H9 (cell line): ENCODE measurements around the gene GP2. TPM values are rescaled to one million over a fixed set of nuclear protein-coding genes. Genes with fewer than 3 reads are reported as not detected.

ENCODE experiments used
- DNase-seq: peaks from one replicate; pipeline ENCODE4 v3.0.0-alpha.2; 2017
- H2AFZ ChIP-seq: one replicate; pipeline ENCODE4 v1.6.1; 2013; ENCODE audit warnings: mild to moderate bottlenecking, low read length, control low read depth, moderate library complexity
- H2AK5ac ChIP-seq: 2 replicates; pipeline ENCODE4 v1.6.1; 2013; ENCODE audit warnings: low read length, control low read depth, mixed read lengths; ENCODE audit not compliant: insufficient read length
- H2BK120ac ChIP-seq: one replicate; pipeline ENCODE4 v1.6.1; 2013; ENCODE audit warnings: low read depth, mild to moderate bottlenecking, low read length, control low read depth, inconsistent platforms; ENCODE audit not compliant: poor library complexity, severe bottlenecking
- H2BK12ac ChIP-seq: 2 replicates; pipeline ENCODE4 v1.6.1; 2013; ENCODE audit warnings: low read length, control low read depth, mixed read lengths, low read depth; ENCODE audit not compliant: insufficient read length
- H2BK15ac ChIP-seq: 2 replicates; pipeline ENCODE4 v1.6.1; 2013; ENCODE audit warnings: low read depth, low read length, control low read depth
- H2BK20ac ChIP-seq: one replicate; pipeline ENCODE4 v1.6.1; 2013; ENCODE audit warnings: low read depth, mild to moderate bottlenecking, low read length, control low read depth, inconsistent platforms; ENCODE audit not compliant: poor library complexity, severe bottlenecking
- H2BK5ac ChIP-seq: 2 replicates; pipeline ENCODE4 v1.6.1; 2013; ENCODE audit warnings: low read length, control low read depth, mixed read lengths; ENCODE audit not compliant: insufficient read length
- H3K14ac ChIP-seq: 2 replicates; pipeline ENCODE4 v1.6.1; 2013; ENCODE audit warnings: low read length, control low read depth; ENCODE audit not compliant: insufficient read depth
- H3K18ac ChIP-seq: 2 replicates; pipeline ENCODE4 v1.6.1; 2013; ENCODE audit warnings: low read depth, mild to moderate bottlenecking, mixed read lengths, low read length, control low read depth; ENCODE audit not compliant: insufficient read length
- H3K23ac ChIP-seq: 2 replicates; pipeline ENCODE4 v1.6.1; 2013; ENCODE audit warnings: low read length, control low read depth, mixed read lengths, low read depth; ENCODE audit not compliant: insufficient read length
- H3K23me2 ChIP-seq: 2 replicates; pipeline ENCODE4 v1.6.1; 2013; ENCODE audit warnings: low read depth, mild to moderate bottlenecking, mixed read lengths, low read length, control low read depth; ENCODE audit not compliant: insufficient read length, poor library complexity, severe bottlenecking
- H3K27ac ChIP-seq: 2 replicates; pipeline ENCODE4 v1.5.1; 2013; ENCODE audit warnings: low read length, control low read depth, mixed read lengths, low read depth; ENCODE audit not compliant: insufficient read length
- H3K27me3 ChIP-seq: 2 replicates; pipeline ENCODE4 v1.6.1; 2013; ENCODE audit warnings: low read length, control low read depth, inconsistent platforms; ENCODE audit not compliant: insufficient read depth
- H3K4ac ChIP-seq: 2 replicates; pipeline ENCODE4 v1.6.1; 2013; ENCODE audit warnings: low read depth, mild to moderate bottlenecking, control low read depth, inconsistent platforms, low read length, moderate library complexity
- H3K4me1 ChIP-seq: 2 replicates; pipeline ENCODE4 v1.6.1; 2013; ENCODE audit warnings: low read length, control low read depth, inconsistent platforms; ENCODE audit not compliant: insufficient read depth
- H3K4me2 ChIP-seq: 2 replicates; pipeline ENCODE4 v1.6.1; 2013; ENCODE audit warnings: low read length, control low read depth, mixed read lengths; ENCODE audit not compliant: insufficient read length, insufficient read depth
- H3K56ac ChIP-seq: 2 replicates; pipeline ENCODE4 v1.6.1; 2013; ENCODE audit warnings: low read depth, mild to moderate bottlenecking, mixed read lengths, low read length, control low read depth; ENCODE audit not compliant: insufficient read length
- H3K79me1 ChIP-seq: 2 replicates; pipeline ENCODE4 v1.6.1; 2013; ENCODE audit warnings: low read depth, mild to moderate bottlenecking, moderate library complexity, low read length, control low read depth, inconsistent platforms; ENCODE audit not compliant: insufficient read depth, poor library complexity, severe bottlenecking
- H3K79me2 ChIP-seq: 2 replicates; pipeline ENCODE4 v1.6.1; 2013; ENCODE audit warnings: low read length, control low read depth, inconsistent platforms; ENCODE audit not compliant: insufficient read depth
- H3K9ac ChIP-seq: 2 replicates; pipeline ENCODE4 v1.6.1; 2013; ENCODE audit warnings: low read length, control low read depth, mixed read lengths; ENCODE audit not compliant: insufficient read length; ENCODE audit errors: extremely low read depth
- H3K9me3 ChIP-seq: one replicate; pipeline ENCODE4 v1.6.1; 2013; ENCODE audit warnings: low read depth, low read length, inconsistent platforms; ENCODE audit not compliant: control insufficient read depth
- H3T11ph ChIP-seq: one replicate; pipeline ENCODE4 v1.6.1; 2013; ENCODE audit warnings: mild to moderate bottlenecking, low read length, control low read depth, inconsistent platforms
- H4K20me1 ChIP-seq: one replicate; pipeline ENCODE4 v1.6.1; 2013; ENCODE audit not compliant: control insufficient read depth, insufficient read length, insufficient read depth
- H4K5ac ChIP-seq: 2 replicates; pipeline ENCODE4 v1.6.1; 2013; ENCODE audit warnings: low read depth, mild to moderate bottlenecking, mixed read lengths, low read length, control low read depth; ENCODE audit not compliant: insufficient read length
- H4K8ac ChIP-seq: replicated peaks from 2 replicates; pipeline ENCODE4 v1.6.1; 2013; ENCODE audit warnings: low read length, control low read depth, mixed read lengths, low read depth; ENCODE audit not compliant: insufficient read length
- H4K91ac ChIP-seq: 2 replicates; pipeline ENCODE4 v1.6.1; 2013; ENCODE audit warnings: low read depth, mild to moderate bottlenecking, moderate library complexity, mixed read lengths, low read length, control low read depth; ENCODE audit not compliant: insufficient read length
- H3K27ac Mint-ChIP-seq, 3 experiments: 2 replicates in 2 of 3; 3 replicates in 1 of 3; pipeline ENCODE4 v1.8.0; 2020 to 2021; ENCODE audit warnings: mixed read lengths in 3 of 3, mild to moderate bottlenecking in 1 of 3, moderate library complexity in 1 of 3
- H3K27me3 Mint-ChIP-seq: 2 replicates; pipeline ENCODE4 v1.8.0; 2021; ENCODE audit warnings: low read depth, mild to moderate bottlenecking, moderate library complexity, mixed read lengths
- H3K36me3 Mint-ChIP-seq, 3 experiments: 2 replicates in 2 of 3; 3 replicates in 1 of 3; pipeline ENCODE4 v1.8.0; 2020 to 2021; ENCODE audit warnings: low read depth in 3 of 3, mixed read lengths in 3 of 3; ENCODE audit not compliant: insufficient read depth in 1 of 3
- H3K4me1 Mint-ChIP-seq, 2 experiments: 2 replicates each; pipeline ENCODE4 v1.8.0; 2020; ENCODE audit warnings: mixed read lengths in 2 of 2
- H3K4me3 Mint-ChIP-seq, 2 experiments: 2 replicates in 1 of 2; 3 replicates in 1 of 2; pipeline ENCODE4 v1.8.0; 2020 to 2021; ENCODE audit warnings: mild to moderate bottlenecking in 2 of 2, mixed read lengths in 2 of 2, moderate library complexity in 1 of 2
- H3K9me3 Mint-ChIP-seq, 2 experiments: 2 replicates in 1 of 2; 3 replicates in 1 of 2; pipeline ENCODE4 v1.8.0; 2020; ENCODE audit warnings: mild to moderate bottlenecking in 2 of 2, mixed read lengths in 2 of 2, moderate library complexity in 1 of 2
- WGBS: extraction: QIAGEN DNeasy Blood & Tissue Kit; methylation state at CpG from one replicate; pipeline ENCODE4 v1.1.7; 2013; ENCODE audit warnings: missing lambda C conversion rate, low lambda C conversion rate, mixed read lengths; ENCODE audit not compliant: insufficient read length; ENCODE audit errors: extremely low coverage; 5-methylcytosine and 5-hydroxymethylcytosine counted together
- total RNA-seq: library from RNA; stranded (reverse); gene quantifications from 2 replicates; pipeline ENCODE4 v1.2.1, GENCODE V29; 2021
- TF ChIP-seq, protein P1 (sequence below): fragments of 200-600 bp; sonication (generic); conservative IDR thresholded peaks from 3 replicates; pipeline ENCODE4 v1.8.0; 2021; ENCODE audit warnings: antibody characterized with exemption, mild to moderate bottlenecking

The GP2 gene
- total RNA-seq, 1 experiment from 2014 or later, result not detected

DNA sequence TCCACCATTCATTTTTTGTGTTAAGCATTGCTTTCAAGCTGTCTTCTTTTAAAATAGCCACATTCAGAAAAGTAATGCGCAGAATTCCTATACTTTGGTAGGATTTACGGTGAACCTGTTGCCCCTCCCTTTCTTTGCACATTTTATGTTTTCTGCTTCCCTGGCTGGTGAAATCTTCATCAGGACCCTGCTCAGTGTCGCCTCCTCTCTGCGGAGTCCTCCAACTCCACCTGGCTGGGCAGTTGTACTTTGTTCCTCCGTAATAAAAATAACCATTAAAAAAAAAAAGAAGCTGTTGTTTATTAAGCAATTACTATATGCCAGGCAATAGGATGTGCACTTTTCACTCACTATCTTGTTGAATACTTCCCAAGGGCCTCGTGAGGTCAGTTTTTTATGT lies 22.3 kb upstream of the GP2 start:
- Histone ChIP-seq H3K4me1 (no peaks in the 10 kb centered on the region), H3K4ac (no peak overlapping the region), H4K5ac (no peak overlapping the region), H2BK20ac (no peak overlapping the region), H3K18ac (no peak overlapping the region), H3K9me3 (no peaks in the 10 kb centered on the region), H4K20me1 (no peaks in the 10 kb centered on the region), H2AFZ (no peak overlapping the region), H2BK120ac (no peak overlapping the region), H3K27ac (no peak overlapping the region), H4K8ac (no peak overlapping the region), H3K14ac (no peak overlapping the region), H3K79me2 (no peaks in the 10 kb centered on the region), H3K9ac (no peak overlapping the region), H2BK5ac (no peak overlapping the region), H3K27me3 (no peaks in the 10 kb centered on the region), H3K79me1 (no peaks in the 10 kb centered on the region), H2AK5ac (no peak overlapping the region), H3K23ac (no peak overlapping the region), H3K23me2 (no peaks in the 10 kb centered on the region), H3K4me2 (no peak overlapping the region), H2BK15ac (no peak overlapping the region), H3K56ac (no peak overlapping the region), H2BK12ac (no peak overlapping the region), H4K91ac (no peak overlapping the region), H3T11ph (no peak overlapping the region)
- TF ChIP-seq, protein P1, sequence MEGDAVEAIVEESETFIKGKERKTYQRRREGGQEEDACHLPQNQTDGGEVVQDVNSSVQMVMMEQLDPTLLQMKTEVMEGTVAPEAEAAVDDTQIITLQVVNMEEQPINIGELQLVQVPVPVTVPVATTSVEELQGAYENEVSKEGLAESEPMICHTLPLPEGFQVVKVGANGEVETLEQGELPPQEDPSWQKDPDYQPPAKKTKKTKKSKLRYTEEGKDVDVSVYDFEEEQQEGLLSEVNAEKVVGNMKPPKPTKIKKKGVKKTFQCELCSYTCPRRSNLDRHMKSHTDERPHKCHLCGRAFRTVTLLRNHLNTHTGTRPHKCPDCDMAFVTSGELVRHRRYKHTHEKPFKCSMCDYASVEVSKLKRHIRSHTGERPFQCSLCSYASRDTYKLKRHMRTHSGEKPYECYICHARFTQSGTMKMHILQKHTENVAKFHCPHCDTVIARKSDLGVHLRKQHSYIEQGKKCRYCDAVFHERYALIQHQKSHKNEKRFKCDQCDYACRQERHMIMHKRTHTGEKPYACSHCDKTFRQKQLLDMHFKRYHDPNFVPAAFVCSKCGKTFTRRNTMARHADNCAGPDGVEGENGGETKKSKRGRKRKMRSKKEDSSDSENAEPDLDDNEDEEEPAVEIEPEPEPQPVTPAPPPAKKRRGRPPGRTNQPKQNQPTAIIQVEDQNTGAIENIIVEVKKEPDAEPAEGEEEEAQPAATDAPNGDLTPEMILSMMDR, result peak; percentile 62
- WGBS, result no CpG with 5 or more reads among the region's 6 CpGs
- Mint-ChIP-seq H3K4me3 (no peak overlapping the region), H3K27me3 (no peaks in the 10 kb centered on the region; the same call in none of the 2 replicates), H3K27ac (no peak overlapping the region), H3K4me1 (peaks cover 9 to 11% of the 10 kb centered on the region in 2 experiments), H3K9me3 (no peaks in the 10 kb centered on the region; a peak in 1 of 5 replicates), H3K36me3 (no peaks in the 10 kb centered on the region)
- no peak for DNase-seq
